Suppressor macrophage (primary cell): ENCODE data around the gene SLC4A4.

Experiments
- DNase-seq, 4 experiments: peaks; one replicate each; pipeline ENCODE4 v3.0.0-alpha.2; 2020 to 2022

SLC4A4 gene

GRCh38 chr4:71607109-71607508 is 268.3 kb downstream of the SLC4A4 start:
- no peak for DNase-seq

GRCh38 chr4:71607780-71608677 is 269.2 kb downstream of the SLC4A4 start:
- no peak for DNase-seq

- DNase-seq, result no peak
These were observed 269.9 kb downstream of the SLC4A4 start for GRCh38 chr4:71608678-71609071.

GRCh38 chr4:71609167-71609566 is 270.3 kb downstream of the SLC4A4 start:
- no peak for DNase-seq

- no peak for DNase-seq
These were observed 270.8 kb downstream of the SLC4A4 start for GRCh38 chr4:71609651-71610050.

GRCh38 chr4:71614621-71615020 is 275.8 kb downstream of the SLC4A4 start:
- no peak for DNase-seq

- no peak for DNase-seq
These were observed 277.5 kb downstream of the SLC4A4 start for GRCh38 chr4:71616168-71616811.
